NB4 (cell line): ENCODE data around the gene KAZN.

Source experiments
- MYC ChIP-seq: IDR thresholded peaks from 2 replicates; pipeline ENCODE4 v1.6.1; 2011; ENCODE audit warnings: low read depth, low read length
- POLR2A ChIP-seq: IDR thresholded peaks from 2 replicates; pipeline ENCODE4 v1.6.1; 2011; ENCODE audit warnings: mild to moderate bottlenecking; ENCODE audit not compliant: insufficient read length; ENCODE audit errors: extremely low read depth
- TF ChIP-seq, protein P1 (sequence below): IDR thresholded peaks from one replicate; pipeline ENCODE4 v1.5.1; 2012; ENCODE audit warnings: low read depth, low read length
- TF ChIP-seq, protein P2 (sequence below): IDR thresholded peaks from 2 replicates; pipeline ENCODE4 v1.6.1; 2011; ENCODE audit warnings: low read depth, low read length

DNA sequence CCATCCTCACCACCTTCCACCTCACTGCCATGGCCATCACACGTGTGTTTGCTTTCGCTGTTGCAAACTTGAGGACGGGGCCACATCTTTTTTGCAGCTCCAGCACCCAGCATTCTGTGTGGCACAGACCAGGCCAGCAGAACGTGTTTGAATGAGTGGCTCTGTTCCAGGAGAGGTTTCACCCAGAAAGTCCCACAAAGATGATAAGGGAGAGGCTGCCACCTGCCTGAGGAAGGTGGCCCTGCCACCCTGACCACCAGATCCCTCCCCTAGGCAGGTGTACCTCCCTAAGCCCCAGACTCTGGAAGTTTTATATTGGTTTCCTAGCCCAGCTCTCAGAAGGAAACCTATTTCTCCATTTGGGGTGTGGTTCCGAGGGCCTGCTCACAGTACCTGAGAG is 252.1 kb downstream of the KAZN start:
- no peak for TF ChIP-seq POLR2A
- no peak for TF ChIP-seq MYC
- TF ChIP-seq, protein P1, sequence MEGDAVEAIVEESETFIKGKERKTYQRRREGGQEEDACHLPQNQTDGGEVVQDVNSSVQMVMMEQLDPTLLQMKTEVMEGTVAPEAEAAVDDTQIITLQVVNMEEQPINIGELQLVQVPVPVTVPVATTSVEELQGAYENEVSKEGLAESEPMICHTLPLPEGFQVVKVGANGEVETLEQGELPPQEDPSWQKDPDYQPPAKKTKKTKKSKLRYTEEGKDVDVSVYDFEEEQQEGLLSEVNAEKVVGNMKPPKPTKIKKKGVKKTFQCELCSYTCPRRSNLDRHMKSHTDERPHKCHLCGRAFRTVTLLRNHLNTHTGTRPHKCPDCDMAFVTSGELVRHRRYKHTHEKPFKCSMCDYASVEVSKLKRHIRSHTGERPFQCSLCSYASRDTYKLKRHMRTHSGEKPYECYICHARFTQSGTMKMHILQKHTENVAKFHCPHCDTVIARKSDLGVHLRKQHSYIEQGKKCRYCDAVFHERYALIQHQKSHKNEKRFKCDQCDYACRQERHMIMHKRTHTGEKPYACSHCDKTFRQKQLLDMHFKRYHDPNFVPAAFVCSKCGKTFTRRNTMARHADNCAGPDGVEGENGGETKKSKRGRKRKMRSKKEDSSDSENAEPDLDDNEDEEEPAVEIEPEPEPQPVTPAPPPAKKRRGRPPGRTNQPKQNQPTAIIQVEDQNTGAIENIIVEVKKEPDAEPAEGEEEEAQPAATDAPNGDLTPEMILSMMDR, result peak; percentile 15
- TF ChIP-seq, protein P2, sequence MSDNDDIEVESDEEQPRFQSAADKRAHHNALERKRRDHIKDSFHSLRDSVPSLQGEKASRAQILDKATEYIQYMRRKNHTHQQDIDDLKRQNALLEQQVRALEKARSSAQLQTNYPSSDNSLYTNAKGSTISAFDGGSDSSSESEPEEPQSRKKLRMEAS, result no peak
